Osteoblast (primary cell): ENCODE measurements around the gene FRMD5. TPM values are rescaled to one million over a fixed set of nuclear protein-coding genes. Genes with fewer than 3 reads are reported as not detected.

Experiments
- DNase-seq: peaks from one replicate; pipeline ENCODE4 v3.0.0; 2011; ENCODE audit warnings: low spot score, mixed read lengths; ENCODE audit not compliant: insufficient read length; ENCODE audit errors: missing footprints
- H2AFZ ChIP-seq: 2 replicates; pipeline ENCODE4 v1.6.0; 2011; ENCODE audit warnings: mild to moderate bottlenecking, low read length
- H3K27ac ChIP-seq: 2 replicates; pipeline ENCODE4 v1.5.1; 2011; ENCODE audit warnings: mild to moderate bottlenecking, low read depth, low read length, moderate library complexity
- H3K27me3 ChIP-seq: 2 replicates; pipeline ENCODE4 v1.6.0; 2012; ENCODE audit warnings: mild to moderate bottlenecking, control low read depth, inconsistent platforms, low read length, moderate library complexity; ENCODE audit not compliant: insufficient read depth
- H3K36me3 ChIP-seq: 2 replicates; pipeline ENCODE4 v1.5.1; 2011; ENCODE audit warnings: mild to moderate bottlenecking, low read length, control low read depth, moderate library complexity; ENCODE audit not compliant: insufficient read depth
- H3K4me1 ChIP-seq: 2 replicates; pipeline ENCODE4 v1.5.1; 2011; ENCODE audit warnings: mild to moderate bottlenecking, low read length, control low read depth, moderate library complexity; ENCODE audit not compliant: insufficient read depth
- H3K4me2 ChIP-seq: 2 replicates; pipeline ENCODE4 v1.6.0; 2011; ENCODE audit warnings: mild to moderate bottlenecking, low read length; ENCODE audit not compliant: insufficient read depth
- H3K4me3 ChIP-seq: fragments of 200-600 bp; sonication (generic); 3 replicates; pipeline ENCODE4 v1.5.1; 2012; ENCODE audit warnings: mild to moderate bottlenecking, low read length, inconsistent platforms; ENCODE audit not compliant: insufficient read depth
- H3K79me2 ChIP-seq: 2 replicates; pipeline ENCODE4 v1.6.0; 2012; ENCODE audit warnings: mild to moderate bottlenecking, low read length, control low read depth, inconsistent platforms; ENCODE audit not compliant: insufficient read depth
- H3K9me3 ChIP-seq: 2 replicates; pipeline ENCODE4 v1.5.1; 2011; ENCODE audit warnings: low read depth, low read length, control low read depth
- H4K20me1 ChIP-seq: 2 replicates; pipeline ENCODE4 v1.6.0; 2012; ENCODE audit warnings: mild to moderate bottlenecking, low read length, control low read depth; ENCODE audit not compliant: insufficient read depth
- CTCF ChIP-seq: IDR thresholded peaks from 2 replicates; pipeline ENCODE4 v1.5.1; 2011; ENCODE audit warnings: mild to moderate bottlenecking, low read depth, low read length, moderate library complexity; ENCODE audit errors: extremely low read depth
- total RNA-seq: library from RNA; depleted of rRNA; stranded (reverse); fragments of >200 nt; gene quantifications from 2 replicates; pipeline ENCODE4 v1.2.3, GENCODE V29; 2012

FRMD5 gene
- total RNA-seq, 1 donor: 3.3 TPM

DNA sequence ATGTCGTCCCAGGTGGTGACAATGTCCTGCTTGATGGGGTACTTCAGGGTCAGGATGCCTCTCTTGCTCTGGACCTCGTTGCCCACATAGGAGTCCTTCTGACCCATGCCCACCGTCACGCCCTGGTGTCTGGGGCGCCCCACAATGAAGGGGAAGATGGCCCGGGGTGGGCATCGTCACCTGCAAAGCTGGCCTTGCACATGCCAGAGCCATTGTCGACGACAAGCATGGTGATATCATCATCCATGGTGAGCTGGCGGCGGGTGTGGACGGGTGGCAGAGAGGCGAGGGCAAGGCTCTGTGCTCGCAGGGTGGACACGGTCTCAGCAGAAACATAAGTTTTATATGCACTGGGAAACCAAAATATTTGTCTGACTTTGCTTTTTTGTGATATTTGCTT lies 205.1 kb downstream of the FRMD5 start:
- H3K4me2 ChIP-seq: no peak overlapping the region
- no peak overlapping the region for H3K4me3 ChIP-seq
- H3K9me3 ChIP-seq: no peaks in the 10 kb centered on the region
- H4K20me1 ChIP-seq: no peaks in the 10 kb centered on the region
- H2AFZ ChIP-seq: no peak overlapping the region
- TF ChIP-seq CTCF: no peak
- no peak for DNase-seq
- no peaks in the 10 kb centered on the region for H3K79me2 ChIP-seq
- H3K4me1 ChIP-seq: no peaks in the 10 kb centered on the region
- H3K27ac ChIP-seq: no peak overlapping the region
- H3K27me3 ChIP-seq: peaks cover 4% of the 10 kb centered on the region
- H3K36me3 ChIP-seq: no peaks in the 10 kb centered on the region

GRCh38 chr15:43988900-43989299 lies 206.2 kb downstream of the FRMD5 start:
- Histone ChIP-seq H2AFZ (no peak overlapping the region), H3K4me1 (no peaks in the 10 kb centered on the region), H3K27me3 (peaks cover 4% of the 10 kb centered on the region), H3K79me2 (no peaks in the 10 kb centered on the region), H3K4me2 (no peak overlapping the region), H3K36me3 (no peaks in the 10 kb centered on the region), H3K4me3 (no peak overlapping the region), H4K20me1 (no peaks in the 10 kb centered on the region), H3K9me3 (no peaks in the 10 kb centered on the region), H3K27ac (no peak overlapping the region)
- no peak for TF ChIP-seq CTCF
- no peak for DNase-seq

- Histone ChIP-seq H4K20me1 (no peaks in the 10 kb centered on the region), H2AFZ (no peak overlapping the region)
- TF ChIP-seq CTCF: no peak
These were observed 207.1 kb downstream of the FRMD5 start for GRCh38 chr15:43987924-43988323.

DNA sequence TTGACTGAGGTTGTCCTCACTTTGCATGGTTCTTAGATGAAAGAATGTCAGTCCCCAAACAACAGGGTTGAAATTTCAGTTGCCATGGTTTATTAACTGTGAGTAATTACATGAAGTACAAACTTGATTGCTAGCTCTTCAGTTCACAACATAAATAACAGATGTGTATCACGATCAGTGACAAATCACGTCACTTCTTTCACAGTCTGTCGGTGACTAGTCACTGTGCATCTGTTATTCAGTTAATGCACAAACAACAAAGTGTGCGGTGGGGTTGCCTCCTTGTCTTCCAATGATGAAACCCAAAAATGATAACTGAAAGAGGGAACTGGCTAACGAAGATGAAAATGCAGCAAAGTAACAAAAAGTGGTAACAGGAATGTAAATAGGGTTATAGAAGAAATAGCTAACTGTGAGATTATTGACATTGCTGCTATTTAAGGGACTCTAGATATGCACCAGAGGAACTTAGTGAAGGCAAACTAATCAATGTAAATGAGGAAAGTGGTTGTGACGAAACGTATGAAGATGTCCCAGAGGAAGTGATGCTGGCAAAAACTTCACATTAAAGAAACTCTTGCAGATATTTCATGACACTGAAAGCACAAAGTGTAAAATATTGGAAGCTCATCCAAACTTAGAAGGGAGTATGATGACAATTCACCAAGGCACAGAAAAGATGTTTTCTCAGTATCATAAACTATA lies 208.9 kb downstream of the FRMD5 start:
- no peak overlapping the region for H3K4me3 ChIP-seq
- no peak overlapping the region for H3K4me2 ChIP-seq
- H3K36me3 ChIP-seq: no peaks in the 10 kb centered on the region
- H3K27ac ChIP-seq: no peak overlapping the region
- no peaks in the 10 kb centered on the region for H3K4me1 ChIP-seq
- no peak overlapping the region for H2AFZ ChIP-seq
- no peak for DNase-seq
- peaks cover 9% of the 10 kb centered on the region for H3K27me3 ChIP-seq
- H3K79me2 ChIP-seq: no peaks in the 10 kb centered on the region
- no peaks in the 10 kb centered on the region for H4K20me1 ChIP-seq
- TF ChIP-seq CTCF: no peak
- no peaks in the 10 kb centered on the region for H3K9me3 ChIP-seq

More at GRCh38 chr15:43987924-43988323, 207.1 kb downstream of the FRMD5 start:
- Histone ChIP-seq H3K4me2 (no peak overlapping the region), H3K79me2 (no peaks in the 10 kb centered on the region), H3K27me3 (peaks cover 4% of the 10 kb centered on the region), H3K9me3 (no peaks in the 10 kb centered on the region), H3K27ac (no peak overlapping the region), H3K4me1 (no peaks in the 10 kb centered on the region), H3K4me3 (no peak overlapping the region), H3K36me3 (no peaks in the 10 kb centered on the region)
- DNase-seq: no peak
